Rectal smooth muscle tissue (tissue), 1 donor: ENCODE measurements around the gene CLK2.
A peak's percentile ranks its signal among the peaks of the same experiment; 100 is the strongest.
"Not testable (repeated sequence)": the region's sequence is repeated elsewhere in the genome, so short reads cannot be mapped to it uniquely, and the experiment has no call there.

Experiments
- H3K27ac ChIP-seq: one replicate; pipeline ENCODE4 v1.7.0; 2013; ENCODE audit warnings: low read depth, low read length, inconsistent platforms
- H3K27me3 ChIP-seq: one replicate; pipeline ENCODE4 v1.7.0; 2013; ENCODE audit warnings: low read length; ENCODE audit not compliant: control insufficient read depth, insufficient read depth
- H3K36me3 ChIP-seq: one replicate; pipeline ENCODE4 v1.7.0; 2013; ENCODE audit warnings: low read length; ENCODE audit not compliant: control insufficient read depth, insufficient read depth
- H3K4me1 ChIP-seq: one replicate; pipeline ENCODE4 v1.7.0; 2013; ENCODE audit warnings: low read length; ENCODE audit not compliant: control insufficient read depth, insufficient read depth
- H3K4me3 ChIP-seq: one replicate; pipeline ENCODE4 v1.7.0; 2013; ENCODE audit warnings: low read length
- H3K9ac ChIP-seq: one replicate; pipeline ENCODE4 v1.7.0; 2013; ENCODE audit warnings: low read length

Gene CLK2

DNA sequence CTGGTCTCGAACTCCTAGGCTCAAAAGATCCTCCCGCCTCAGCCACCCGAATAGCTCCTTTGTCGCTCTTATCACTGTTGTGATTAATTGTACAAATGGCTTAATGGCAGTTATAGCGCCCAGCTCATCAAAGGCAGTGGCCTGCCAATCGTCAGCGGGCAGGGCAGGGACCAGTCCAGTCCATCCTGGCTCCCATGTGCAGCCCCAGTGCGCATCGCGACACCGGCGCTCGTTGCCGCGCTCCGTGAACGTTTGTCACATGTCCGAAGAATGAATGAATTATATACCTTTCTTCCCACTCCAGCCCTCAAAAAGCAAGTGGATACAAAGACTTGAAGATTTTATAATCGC is 46.4 kb downstream of the CLK2 start:
- Histone ChIP-seq H3K27ac (peak overlapping the region; percentile 79), H3K27me3 (no peaks in the 10 kb centered on the region), H3K9ac (peak overlapping the region; percentile 29), H3K4me3 (peak overlapping the region; percentile 68), H3K4me1 (peaks cover 19% of the 10 kb centered on the region), H3K36me3 (no peaks in the 10 kb centered on the region)

- H3K36me3 ChIP-seq, result no peaks in the 10 kb centered on the region
- H3K27ac ChIP-seq, result peak overlapping the region; percentile 79
These were observed 47.0 kb downstream of the CLK2 start for GRCh38 chr1:155226188-155226909.

GRCh38 chr1:155225404-155225759 is 47.9 kb downstream of the CLK2 start:
- not testable (repeated sequence) for H3K27me3 ChIP-seq, H3K36me3 ChIP-seq, H3K9ac ChIP-seq, H3K4me3 ChIP-seq
- peak overlapping the region; percentile 1 for H3K27ac ChIP-seq
- H3K4me1 ChIP-seq, result peaks cover 13% of the 10 kb centered on the region

More at GRCh38 chr1:155226188-155226909, 47.0 kb downstream of the CLK2 start:
- peak overlapping the region; percentile 68 for H3K4me3 ChIP-seq
- H3K4me1 ChIP-seq, result peaks cover 16% of the 10 kb centered on the region
- H3K9ac ChIP-seq, result peak overlapping the region; percentile 29
- H3K27me3 ChIP-seq, result no peaks in the 10 kb centered on the region

GRCh38 chr1:155223047-155223446 is 50.3 kb downstream of the CLK2 start:
- Histone ChIP-seq H3K27me3 (no peaks in the 10 kb centered on the region), H3K4me1 (peaks cover 11% of the 10 kb centered on the region), H3K36me3 (no peaks in the 10 kb centered on the region), H3K27ac (no peak overlapping the region), H3K9ac (no peak overlapping the region), H3K4me3 (no peak overlapping the region)

- not testable (repeated sequence) for H3K27me3 ChIP-seq, H3K36me3 ChIP-seq, H3K4me3 ChIP-seq, H3K4me1 ChIP-seq, H3K9ac ChIP-seq, H3K27ac ChIP-seq
These were observed 52.9 kb downstream of the CLK2 start for GRCh38 chr1:155220211-155220965.

DNA sequence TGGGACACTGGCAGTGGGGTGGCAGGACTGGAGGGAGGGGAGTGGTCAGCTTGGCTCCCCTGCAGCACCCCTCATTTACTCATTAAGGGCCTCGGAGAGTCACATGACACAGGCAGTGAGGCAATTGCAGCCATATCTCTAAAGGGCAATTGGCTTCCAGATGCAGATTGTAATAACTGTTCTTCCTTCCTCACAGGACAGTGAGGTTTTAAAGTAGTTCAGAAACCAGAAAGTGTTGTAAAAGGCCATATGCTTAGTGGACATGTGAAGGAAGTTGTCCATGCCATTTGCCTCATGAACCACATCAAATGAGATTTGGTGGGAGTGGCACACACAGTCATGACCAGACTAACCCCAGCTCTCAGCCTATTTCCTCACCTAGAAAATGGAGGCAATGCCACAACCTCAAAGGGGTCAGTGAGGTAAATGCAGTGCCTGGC is 53.7 kb downstream of the CLK2 start:
- no peaks in the 10 kb centered on the region for H3K36me3 ChIP-seq
- H3K27me3 ChIP-seq, result no peaks in the 10 kb centered on the region
- H3K4me1 ChIP-seq, result no peaks in the 10 kb centered on the region
- no peak overlapping the region for H3K9ac ChIP-seq
- no peak overlapping the region for H3K4me3 ChIP-seq
- H3K27ac ChIP-seq, result no peak overlapping the region

DNA sequence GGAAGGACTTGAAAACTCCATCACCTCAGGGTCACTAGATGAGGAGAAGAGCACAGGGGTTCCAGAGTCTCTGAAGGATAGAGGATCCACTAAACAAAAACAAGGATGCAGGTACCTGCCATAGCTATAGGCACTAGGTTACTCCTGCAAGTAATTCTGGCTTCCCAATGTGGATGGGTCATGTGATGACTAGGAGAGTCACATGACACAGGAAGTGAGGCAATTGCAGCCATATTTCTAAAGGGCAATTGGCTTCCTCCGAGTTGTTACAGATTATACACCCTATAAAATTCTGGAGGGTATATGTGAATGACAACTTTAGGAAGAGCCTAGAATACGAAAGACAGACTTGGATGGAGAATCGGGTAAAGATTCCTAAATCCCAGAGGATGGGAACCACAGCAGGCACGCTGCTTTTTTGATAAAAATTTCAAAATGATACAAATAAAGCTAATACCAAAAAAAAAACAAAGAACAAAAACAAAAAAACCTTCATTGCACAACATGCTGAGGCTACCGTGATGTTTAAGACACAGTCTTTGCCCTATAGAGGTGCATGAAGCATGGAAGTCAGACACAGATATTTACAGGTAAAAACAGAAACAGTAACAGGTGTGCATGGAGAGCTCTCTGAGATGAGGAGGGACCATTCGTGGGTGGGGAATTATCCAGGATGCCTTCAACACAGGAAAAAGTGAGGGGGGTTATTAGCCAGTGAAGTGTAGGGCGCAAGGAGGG is 54.3 kb downstream of the CLK2 start:
- H3K9ac ChIP-seq, result no peak overlapping the region

GRCh38 chr1:155214702-155215101 is 58.6 kb downstream of the CLK2 start:
- H3K27me3 ChIP-seq, H3K4me1 ChIP-seq, H3K4me3 ChIP-seq, H3K36me3 ChIP-seq, H3K9ac ChIP-seq, H3K27ac ChIP-seq: not testable (repeated sequence)

More for the DNA sequence above, 54.3 kb downstream of the CLK2 start:
- Histone ChIP-seq H3K4me3 (no peak overlapping the region), H3K36me3 (no peaks in the 10 kb centered on the region), H3K4me1 (no peaks in the 10 kb centered on the region), H3K27me3 (no peaks in the 10 kb centered on the region), H3K27ac (no peak overlapping the region)
